Upper lobe of right lung (tissue), 1 donor: ENCODE results near the gene INSL3. TPM values are rescaled to one million over a fixed set of nuclear protein-coding genes. Genes with fewer than 3 reads are reported as not detected.

ENCODE experiments used
- ATAC-seq: fragments of 200-7000 bp; cut with Tn5 transposase; one replicate; pipeline ENCODE4 v1.9.1; 2020; ENCODE audit warnings: mild to moderate bottlenecking, moderate library complexity
- DNase-seq: peaks from one replicate; pipeline ENCODE4 v3.0.0-alpha.2; 2020
- H3K27ac ChIP-seq: fragments of 200-600 bp; one replicate; pipeline ENCODE4 v1.8.0; 2022
- H3K27me3 ChIP-seq: fragments of 200-600 bp; one replicate; pipeline ENCODE4 v1.8.0; 2022; ENCODE audit warnings: mild to moderate bottlenecking
- H3K36me3 ChIP-seq: fragments of 200-600 bp; one replicate; pipeline ENCODE4 v1.8.0; 2022
- H3K4me1 ChIP-seq: fragments of 200-600 bp; one replicate; pipeline ENCODE4 v1.8.0; 2022
- H3K4me3 ChIP-seq: fragments of 200-600 bp; one replicate; pipeline ENCODE4 v1.8.0; 2022; ENCODE audit warnings: mild to moderate bottlenecking
- H3K9me3 ChIP-seq: fragments of 200-600 bp; one replicate; pipeline ENCODE4 v1.8.0; 2022
- CTCF ChIP-seq: fragments of 200-600 bp; IDR thresholded peaks from one replicate; pipeline ENCODE4 v1.8.0; 2022; ENCODE audit warnings: antibody characterized with exemption
- intact Hi-C: fragments of 100-400 bp; cut with DNase I; formaldehyde crosslinking; loops from one replicate; pipeline ENCODE4 v1.11.0; 2022
- total RNA-seq: library from RNA; stranded (reverse); fragmentation: NEBNext Ultra II Directional; extraction: Animal tissue kit (Norgen Biotek cat#: 25700); gene quantifications from one replicate; pipeline ENCODE4 v1.2.1, GENCODE V29; 2021
- donor health status: DM: no; HTN: yes; CAD: no; lungs with severe emphysema.

Gene INSL3
- total RNA-seq, 1 donor from 2014 or later: not detected

DNA sequence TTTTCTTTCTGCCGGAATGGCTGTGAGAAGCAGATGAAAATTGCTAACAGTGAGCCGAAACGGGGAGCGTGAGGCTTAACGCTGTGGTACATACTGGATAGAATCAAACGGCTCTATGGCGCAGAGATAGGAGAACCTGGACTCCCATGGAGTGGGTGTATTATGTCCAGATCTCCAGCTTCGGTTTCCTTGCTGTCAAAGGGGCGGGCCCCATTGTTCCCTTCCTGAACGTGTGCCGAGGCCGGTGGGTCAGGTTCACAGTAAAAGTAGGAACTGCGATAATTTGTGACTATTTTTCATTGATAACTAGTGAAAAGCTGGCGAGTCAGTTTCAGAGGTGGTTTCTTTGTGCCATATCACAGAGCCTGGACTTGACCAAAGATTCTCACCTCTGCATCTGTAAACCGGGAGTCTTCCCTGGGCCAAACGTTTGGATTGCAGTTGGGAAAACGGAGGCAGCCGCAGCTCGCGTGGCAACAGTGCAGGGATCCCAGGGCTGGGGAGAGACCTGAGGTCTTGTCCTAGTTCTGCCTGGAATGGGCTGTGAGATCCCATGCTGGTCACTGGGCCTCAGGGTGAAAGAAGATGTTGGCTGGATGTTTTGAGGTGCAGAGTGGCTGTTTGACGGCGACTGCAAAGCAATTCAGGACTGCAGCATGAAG, 39.1 kb upstream of the INSL3 start:
- Histone ChIP-seq H3K27me3 (no peaks in the 10 kb centered on the region), H3K36me3 (peaks cover 41% of the 10 kb centered on the region), H3K4me1 (peaks cover 12% of the 10 kb centered on the region), H3K9me3 (no peaks in the 10 kb centered on the region), H3K4me3 (peak overlapping the region; percentile 93), H3K27ac (peak overlapping the region; percentile 91)
- intact Hi-C loops: no loop called here
- no peak for TF ChIP-seq CTCF
- ATAC-seq (no peak), DNase-seq (no peak)

DNA sequence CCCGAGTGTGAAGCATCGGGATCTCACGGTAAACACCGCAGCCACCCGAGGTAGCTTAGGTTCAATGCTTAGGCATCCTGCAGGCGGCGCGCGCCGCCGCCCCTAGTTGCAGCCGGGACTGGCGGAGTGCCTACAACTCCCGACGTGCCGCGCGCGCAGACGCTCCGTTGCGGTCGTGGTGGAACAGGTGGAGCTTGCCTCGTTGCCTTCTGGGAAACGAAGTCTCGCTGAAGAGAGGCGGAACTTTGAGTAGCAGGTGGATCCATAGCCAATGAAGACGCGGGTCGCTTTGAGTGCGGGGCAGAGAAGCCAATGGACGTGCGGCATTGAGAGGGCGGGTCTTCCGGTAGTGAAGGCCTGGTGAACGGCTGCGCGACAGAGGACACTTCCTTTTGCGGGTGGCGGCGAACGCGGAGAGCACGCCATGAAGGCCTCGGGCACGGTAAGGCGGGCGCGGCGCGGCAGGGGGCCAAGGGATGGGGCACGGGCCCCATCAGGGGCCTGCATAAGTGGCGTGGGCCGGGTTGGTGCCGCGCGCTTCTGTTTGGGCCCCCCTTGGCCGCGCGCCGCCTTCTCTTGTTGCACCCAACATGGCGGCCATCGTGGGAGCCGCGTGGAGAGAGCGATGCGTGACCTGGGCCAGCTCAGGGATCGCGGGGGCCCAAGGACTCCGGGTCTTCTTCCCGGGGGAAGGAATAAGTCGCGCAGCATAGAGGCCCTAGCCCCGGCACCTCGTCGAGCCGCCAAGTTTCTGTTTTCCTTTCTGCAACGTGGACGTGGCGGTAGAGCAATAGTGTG, 38.4 kb upstream of the INSL3 start, which contains the start of gene RPL18A:
RPL18A (plus strand) TSS at position 378 of the 798 bp plus-strand sequence; CDS start at position 425, 47 bp downstream.
- Histone ChIP-seq H3K4me3 (peak within 1 kb of the TSS; percentile 93), H3K4me1 (peaks cover 12% of the 10 kb centered on the region), H3K36me3 (peaks cover 35% of the 10 kb centered on the region), H3K27ac (peak within 1 kb of the TSS; percentile 91), H3K9me3 (no peaks in the 10 kb centered on the region), H3K27me3 (no peaks in the 10 kb centered on the region)
- peak; percentile 97 for ATAC-seq
- peak; percentile 99 for DNase-seq
- TF ChIP-seq CTCF: peak; percentile 73
- intact Hi-C loops: no loop called here

DNA sequence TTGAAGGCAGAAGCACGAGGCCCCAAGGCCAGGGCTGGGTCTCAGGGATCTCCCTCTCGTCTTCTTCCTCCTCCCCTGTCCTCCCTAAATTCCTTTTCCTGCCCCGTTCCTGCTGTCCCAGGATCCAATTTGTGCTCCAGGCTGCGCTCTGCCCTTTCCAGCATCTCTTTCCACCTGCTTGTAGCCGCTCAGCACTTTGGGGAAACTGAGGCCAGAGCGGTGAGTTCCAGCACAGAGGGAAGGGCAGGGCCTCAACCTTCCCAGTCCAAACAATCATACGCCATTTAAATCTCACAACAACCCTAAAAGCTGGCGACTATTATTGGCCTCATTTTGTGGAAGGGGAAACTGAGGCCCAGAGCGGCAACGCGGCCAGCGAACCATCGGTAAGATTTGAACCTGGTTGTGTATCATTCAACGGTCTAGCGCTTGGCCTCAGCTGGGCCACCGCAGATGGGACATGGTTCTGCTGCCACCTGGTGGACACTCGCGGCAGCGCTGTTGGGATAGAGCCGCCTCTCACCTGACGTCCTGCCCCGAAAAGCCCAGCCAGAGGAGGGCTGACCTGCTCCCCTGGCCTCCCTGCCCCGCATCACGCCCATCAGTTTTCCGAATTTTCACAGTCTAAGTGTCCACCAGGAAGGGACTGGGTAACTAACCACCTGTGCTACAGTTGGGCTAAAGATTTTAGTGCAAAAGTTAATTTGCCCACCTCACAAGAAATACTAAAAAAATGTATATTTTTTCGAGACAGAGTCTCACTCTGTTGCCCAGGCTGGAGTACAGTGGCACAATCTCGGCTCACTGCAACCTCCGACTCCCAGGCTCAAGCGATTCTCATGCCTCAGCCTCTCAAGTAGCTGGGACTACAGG, 34.2 kb upstream of the INSL3 start:
- H3K9me3 ChIP-seq: no peaks in the 10 kb centered on the region
- ATAC-seq (peak; percentile 74), DNase-seq (peak; percentile 92)
- H3K4me1 ChIP-seq: peaks cover under 1% of the 10 kb centered on the region
- H3K27ac ChIP-seq: no peak overlapping the region
- no peaks in the 10 kb centered on the region for H3K27me3 ChIP-seq
- no peak overlapping the region for H3K4me3 ChIP-seq
- TF ChIP-seq CTCF: peak; percentile 99
- no peaks in the 10 kb centered on the region for H3K36me3 ChIP-seq
- intact Hi-C loops: no loop called here

DNA sequence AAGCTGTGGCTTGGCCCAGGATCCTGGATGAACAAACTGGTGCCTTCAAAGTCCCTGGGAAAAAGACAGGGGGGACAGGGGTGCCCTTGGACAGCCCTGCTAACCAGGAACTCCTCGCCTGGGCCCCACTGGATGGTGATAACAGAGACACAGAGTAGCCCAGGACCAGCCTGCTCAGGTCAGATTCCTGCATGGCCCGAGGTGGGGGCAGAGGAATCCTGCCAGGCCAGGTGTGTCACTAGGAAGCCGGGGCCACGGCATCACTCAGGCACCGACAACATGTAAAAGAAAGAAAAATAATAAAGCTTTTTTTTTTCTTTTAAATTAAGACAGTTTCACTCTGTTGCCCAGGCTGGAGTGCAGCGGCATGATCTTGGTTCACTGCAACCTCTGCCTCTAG, 32.7 kb upstream of the INSL3 start:
- no peak for DNase-seq
- ATAC-seq: no peak

More for the DNA sequence above, 32.7 kb upstream of the INSL3 start:
- Histone ChIP-seq H3K4me3 (no peak overlapping the region), H3K4me1 (peaks cover 3% of the 10 kb centered on the region), H3K36me3 (no peaks in the 10 kb centered on the region), H3K27me3 (no peaks in the 10 kb centered on the region), H3K9me3 (no peaks in the 10 kb centered on the region), H3K27ac (no peak overlapping the region)
- intact Hi-C loops: no loop called here
- TF ChIP-seq CTCF: no peak
